Progenitor cell of endocrine pancreas (in vitro differentiated cells): ENCODE results near the gene RAD51B. TPM values are rescaled to one million over a fixed set of nuclear protein-coding genes. Genes with fewer than 3 reads are reported as not detected.

Source experiments
- DNase-seq: peaks from one replicate; pipeline ENCODE4 v3.0.0; 2021; ENCODE audit warnings: low spot score; ENCODE audit not compliant: unreplicated experiment
- H3K27ac Mint-ChIP-seq: 2 replicates; pipeline ENCODE4 v1.8.0; 2021; ENCODE audit warnings: mild to moderate bottlenecking, moderate library complexity, mixed read lengths
- H3K27me3 Mint-ChIP-seq: 2 replicates; pipeline ENCODE4 v1.8.0; 2021; ENCODE audit warnings: mixed read lengths
- H3K36me3 Mint-ChIP-seq: 2 replicates; pipeline ENCODE4 v1.8.0; 2022; ENCODE audit warnings: mixed read lengths; ENCODE audit not compliant: insufficient read depth
- H3K4me1 Mint-ChIP-seq: 2 replicates; pipeline ENCODE4 v1.8.0; 2021; ENCODE audit warnings: low read depth, mixed read lengths
- H3K4me3 Mint-ChIP-seq: 2 replicates; pipeline ENCODE4 v1.8.0; 2021; ENCODE audit warnings: low read depth, mild to moderate bottlenecking, moderate library complexity, mixed read lengths
- H3K9me3 Mint-ChIP-seq: 2 replicates; pipeline ENCODE4 v1.8.0; 2021; ENCODE audit warnings: low read depth, mixed read lengths
- total RNA-seq: library from RNA; stranded (reverse); gene quantifications from 2 replicates; pipeline ENCODE4 v1.2.1, GENCODE V29; 2021
- TF ChIP-seq, protein P1 (sequence below): fragments of 200-600 bp; sonication (generic); IDR thresholded peaks from one replicate; pipeline ENCODE4 v1.5.0; 2021; ENCODE audit warnings: antibody characterized with exemption, mild to moderate bottlenecking; ENCODE audit not compliant: unreplicated experiment

RAD51B gene
- total RNA-seq, 1 donor from 2014 or later, result 24.7 TPM

DNA sequence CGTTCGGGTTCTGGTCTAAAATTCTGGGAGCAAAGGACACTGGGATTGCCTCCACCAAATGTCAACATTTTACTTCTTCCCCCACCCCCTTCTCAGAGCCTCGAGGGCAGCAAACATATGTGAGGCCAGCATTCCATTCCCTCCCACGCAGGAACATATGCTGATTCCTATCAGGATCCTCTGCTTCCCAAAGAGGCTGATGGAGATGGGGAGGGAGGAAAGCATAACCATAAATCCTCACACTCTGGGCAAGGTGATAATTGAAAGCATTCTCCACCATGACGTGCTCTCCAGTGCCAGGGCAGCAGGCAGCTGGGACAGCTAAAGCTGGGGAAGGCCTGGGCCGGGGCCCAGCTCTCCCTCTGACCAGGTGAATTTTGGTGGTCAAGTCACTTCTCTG lies 578.2 kb downstream of the RAD51B start:
- DNase-seq, result no peak
- Mint-ChIP-seq H3K9me3 (no peaks in the 10 kb centered on the region), H3K4me1 (peaks cover 30% of the 10 kb centered on the region), H3K27ac (no peak overlapping the region), H3K27me3 (no peaks in the 10 kb centered on the region), H3K4me3 (no peak overlapping the region), H3K36me3 (no peaks in the 10 kb centered on the region)
- TF ChIP-seq, protein P1, sequence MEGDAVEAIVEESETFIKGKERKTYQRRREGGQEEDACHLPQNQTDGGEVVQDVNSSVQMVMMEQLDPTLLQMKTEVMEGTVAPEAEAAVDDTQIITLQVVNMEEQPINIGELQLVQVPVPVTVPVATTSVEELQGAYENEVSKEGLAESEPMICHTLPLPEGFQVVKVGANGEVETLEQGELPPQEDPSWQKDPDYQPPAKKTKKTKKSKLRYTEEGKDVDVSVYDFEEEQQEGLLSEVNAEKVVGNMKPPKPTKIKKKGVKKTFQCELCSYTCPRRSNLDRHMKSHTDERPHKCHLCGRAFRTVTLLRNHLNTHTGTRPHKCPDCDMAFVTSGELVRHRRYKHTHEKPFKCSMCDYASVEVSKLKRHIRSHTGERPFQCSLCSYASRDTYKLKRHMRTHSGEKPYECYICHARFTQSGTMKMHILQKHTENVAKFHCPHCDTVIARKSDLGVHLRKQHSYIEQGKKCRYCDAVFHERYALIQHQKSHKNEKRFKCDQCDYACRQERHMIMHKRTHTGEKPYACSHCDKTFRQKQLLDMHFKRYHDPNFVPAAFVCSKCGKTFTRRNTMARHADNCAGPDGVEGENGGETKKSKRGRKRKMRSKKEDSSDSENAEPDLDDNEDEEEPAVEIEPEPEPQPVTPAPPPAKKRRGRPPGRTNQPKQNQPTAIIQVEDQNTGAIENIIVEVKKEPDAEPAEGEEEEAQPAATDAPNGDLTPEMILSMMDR, result no peak

DNA sequence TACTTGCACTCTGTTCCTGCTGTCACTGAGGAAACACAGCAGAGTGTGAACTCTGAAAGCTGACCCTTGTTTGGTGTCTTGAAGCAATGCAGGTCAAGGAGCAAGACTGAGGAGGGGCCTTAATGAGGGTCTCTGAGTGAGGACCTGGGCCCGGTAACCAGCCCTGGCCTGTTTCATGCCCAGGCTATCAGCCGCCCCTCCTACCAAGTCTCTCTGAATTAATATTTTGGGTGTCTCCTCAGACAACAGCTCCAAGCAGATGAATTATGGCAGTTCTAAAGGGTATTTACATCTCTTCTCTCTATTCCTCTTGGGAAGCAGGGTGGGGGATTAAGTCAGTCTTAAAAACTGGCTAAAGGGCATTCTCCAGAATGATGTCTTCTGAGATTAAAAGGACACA lies 578.8 kb downstream of the RAD51B start:
- DNase-seq, result no peak
- H3K4me3 Mint-ChIP-seq, result no peak overlapping the region
- no peaks in the 10 kb centered on the region for H3K27me3 Mint-ChIP-seq
- H3K9me3 Mint-ChIP-seq, result no peaks in the 10 kb centered on the region
- H3K27ac Mint-ChIP-seq, result no peak overlapping the region
- TF ChIP-seq, protein P1, result no peak
- H3K4me1 Mint-ChIP-seq, result peaks cover 25% of the 10 kb centered on the region
- no peaks in the 10 kb centered on the region for H3K36me3 Mint-ChIP-seq

DNA sequence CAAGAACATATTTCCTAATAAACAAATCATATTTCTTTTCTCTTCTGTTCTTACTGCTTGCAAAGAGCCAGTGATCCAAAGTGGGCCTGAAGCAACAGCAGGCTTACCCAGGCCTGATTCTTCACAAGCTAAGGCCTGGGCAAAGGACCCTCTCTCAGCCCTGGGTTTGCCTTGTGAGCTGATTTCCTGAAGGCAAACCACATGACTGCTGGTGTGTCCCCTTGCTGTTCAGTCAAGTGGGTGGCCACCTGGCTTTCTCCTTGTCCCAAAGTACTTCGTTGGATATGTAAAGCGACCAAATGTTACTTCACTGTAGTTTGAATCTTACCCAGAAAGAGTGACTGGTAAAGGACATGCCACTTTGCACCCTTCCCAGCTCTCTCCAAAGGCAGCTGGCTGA lies 580.4 kb downstream of the RAD51B start:
- Mint-ChIP-seq H3K36me3 (no peaks in the 10 kb centered on the region), H3K9me3 (no peaks in the 10 kb centered on the region), H3K27me3 (no peaks in the 10 kb centered on the region), H3K4me3 (no peak overlapping the region), H3K4me1 (peaks cover 15% of the 10 kb centered on the region), H3K27ac (no peak overlapping the region)
- DNase-seq, result no peak
- TF ChIP-seq, protein P1, result no peak

DNA sequence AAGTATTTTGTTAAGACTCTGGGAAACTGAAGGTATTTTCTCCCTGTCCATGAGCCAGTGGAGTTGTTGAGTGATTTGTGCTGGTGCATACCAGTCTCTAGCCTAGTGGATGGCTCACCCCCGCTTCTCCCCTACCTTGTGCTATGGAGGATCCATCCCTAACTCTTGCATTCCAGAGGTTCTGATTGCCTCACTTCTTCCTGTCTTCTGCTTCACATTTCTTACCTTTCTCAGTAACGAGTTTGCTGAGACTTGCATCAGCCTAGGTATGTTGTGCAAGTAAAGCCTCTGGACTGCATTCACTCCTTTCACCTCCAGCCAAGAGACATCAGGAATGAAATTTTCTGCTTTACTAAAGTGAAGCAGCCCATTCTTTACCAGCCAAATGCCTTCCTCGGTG lies 581.7 kb downstream of the RAD51B start:
- no peak overlapping the region for H3K27ac Mint-ChIP-seq
- H3K4me1 Mint-ChIP-seq, result peaks cover 10% of the 10 kb centered on the region
- TF ChIP-seq, protein P1, result no peak
- no peak overlapping the region for H3K4me3 Mint-ChIP-seq
- no peaks in the 10 kb centered on the region for H3K36me3 Mint-ChIP-seq
- H3K9me3 Mint-ChIP-seq, result no peaks in the 10 kb centered on the region
- H3K27me3 Mint-ChIP-seq, result no peaks in the 10 kb centered on the region
- no peak for DNase-seq

DNA sequence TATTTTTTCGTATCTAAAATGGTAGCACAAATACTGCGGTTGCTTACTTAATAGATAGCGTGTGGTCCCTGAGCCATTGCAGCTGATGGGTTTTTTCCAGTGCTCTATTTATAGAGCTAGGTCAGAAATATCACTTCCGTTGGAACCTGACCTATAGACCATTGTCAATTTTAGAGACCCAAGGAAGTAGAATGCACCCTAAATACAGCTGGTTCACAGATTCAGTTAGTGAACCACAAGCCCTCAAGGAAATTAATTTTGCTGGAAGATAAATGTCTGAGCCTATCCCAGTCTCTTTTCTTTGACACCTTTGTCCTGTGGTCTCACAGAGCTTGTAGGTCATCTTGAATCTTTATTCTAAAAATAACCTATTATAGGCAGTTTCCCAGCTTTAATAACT lies 582.3 kb downstream of the RAD51B start:
- H3K9me3 Mint-ChIP-seq, result no peaks in the 10 kb centered on the region
- DNase-seq, result no peak
- TF ChIP-seq, protein P1, result no peak
- no peaks in the 10 kb centered on the region for H3K36me3 Mint-ChIP-seq
- peaks cover 10% of the 10 kb centered on the region for H3K4me1 Mint-ChIP-seq
- H3K27me3 Mint-ChIP-seq, result no peaks in the 10 kb centered on the region
- no peak overlapping the region for H3K4me3 Mint-ChIP-seq
- H3K27ac Mint-ChIP-seq, result no peak overlapping the region
